ENCODE results near the gene GH2.

Gene GH2

GRCh38 chr17:63855185-63855584, 26.6 kb downstream of the GH2 start:
- no peaks in the 10 kb centered on the region for H3K36me3 ChIP-seq (ENCODE audit: insufficient read depth, low read length)
- H3K9me2 ChIP-seq (replicated peaks; ENCODE audit: low read depth, low read length): no peaks in the 10 kb centered on the region
- H3K4me3 ChIP-seq (ENCODE audit: low read length, poor library complexity, severe bottlenecking): no peak overlapping the region
- H4K20me1 ChIP-seq (ENCODE audit: insufficient read depth, low read length, poor library complexity, severe bottlenecking): no peaks in the 10 kb centered on the region
- H3K4me2 ChIP-seq (ENCODE audit: low read depth, low read length, poor library complexity, severe bottlenecking): no peak overlapping the region
- H3K79me2 ChIP-seq (ENCODE audit: insufficient read depth, low read length): no peaks in the 10 kb centered on the region
- no peak overlapping the region for H2AFZ ChIP-seq (ENCODE audit: low read length)
- no peaks in the 10 kb centered on the region for H3K4me1 ChIP-seq (ENCODE audit: insufficient read depth, low read length, poor library complexity, severe bottlenecking)
- H3K27me3 ChIP-seq (ENCODE audit: insufficient read depth, low read length, poor library complexity, severe bottlenecking): no peaks in the 10 kb centered on the region
- H3K9ac ChIP-seq (ENCODE audit: low read depth, low read length, poor library complexity, severe bottlenecking): no peak overlapping the region
- H3K9me3 ChIP-seq (ENCODE audit: insufficient read depth, low read depth, low read length): no peaks in the 10 kb centered on the region
- H3F3A ChIP-seq (ENCODE audit: low read depth): no peaks in the 10 kb centered on the region
- TF ChIP-seq EZH2phosphoT487 (IDR thresholded peaks at IDR 0.05; ENCODE audit: borderline replicate concordance) (no peak), CTCF (conservative IDR thresholded peaks at IDR 0.05; ENCODE audit: low read length) (no peak)

- Histone ChIP-seq H3K9me2 (replicated peaks; ENCODE audit: low read depth, low read length) (no peaks in the 10 kb centered on the region), H3F3A (ENCODE audit: low read depth) (no peaks in the 10 kb centered on the region), H3K4me2 (ENCODE audit: low read depth, low read length, poor library complexity, severe bottlenecking) (no peak overlapping the region), H3K79me2 (ENCODE audit: insufficient read depth, low read length) (no peaks in the 10 kb centered on the region), H3K36me3 (ENCODE audit: insufficient read depth, low read length) (no peaks in the 10 kb centered on the region), H2AFZ (ENCODE audit: low read length) (no peak overlapping the region), H3K9ac (ENCODE audit: low read depth, low read length, poor library complexity, severe bottlenecking) (no peak overlapping the region), H3K4me1 (ENCODE audit: insufficient read depth, low read length, poor library complexity, severe bottlenecking) (no peaks in the 10 kb centered on the region), H3K9me3 (ENCODE audit: insufficient read depth, low read depth, low read length) (no peaks in the 10 kb centered on the region), H4K20me1 (ENCODE audit: insufficient read depth, low read length, poor library complexity, severe bottlenecking) (no peaks in the 10 kb centered on the region), H3K4me3 (ENCODE audit: low read length, poor library complexity, severe bottlenecking) (no peak overlapping the region), H3K27me3 (ENCODE audit: insufficient read depth, low read length, poor library complexity, severe bottlenecking) (no peaks in the 10 kb centered on the region)
- TF ChIP-seq EZH2phosphoT487 (IDR thresholded peaks at IDR 0.05; ENCODE audit: borderline replicate concordance): no peak
- TF ChIP-seq CTCF (conservative IDR thresholded peaks at IDR 0.05; ENCODE audit: low read length): no peak
These were observed 27.0 kb downstream of the GH2 start for GRCh38 chr17:63854709-63855108.

GRCh38 chr17:63853260-63853659, 28.5 kb downstream of the GH2 start:
- no peaks in the 10 kb centered on the region for H3F3A ChIP-seq (ENCODE audit: low read depth)
- no peaks in the 10 kb centered on the region for H3K9me3 ChIP-seq (ENCODE audit: insufficient read depth, low read depth, low read length)
- no peaks in the 10 kb centered on the region for H3K4me1 ChIP-seq (ENCODE audit: insufficient read depth, low read length, poor library complexity, severe bottlenecking)
- no peaks in the 10 kb centered on the region for H3K79me2 ChIP-seq (ENCODE audit: insufficient read depth, low read length)
- no peak overlapping the region for H3K4me3 ChIP-seq (ENCODE audit: low read length, poor library complexity, severe bottlenecking)
- no peaks in the 10 kb centered on the region for H3K9me2 ChIP-seq (replicated peaks; ENCODE audit: low read depth, low read length)
- no peak for TF ChIP-seq EZH2phosphoT487 (IDR thresholded peaks at IDR 0.05; ENCODE audit: borderline replicate concordance)
- TF ChIP-seq CTCF (conservative IDR thresholded peaks at IDR 0.05; ENCODE audit: low read length): no peak
- no peaks in the 10 kb centered on the region for H4K20me1 ChIP-seq (ENCODE audit: insufficient read depth, low read length, poor library complexity, severe bottlenecking)
- H3K9ac ChIP-seq (ENCODE audit: low read depth, low read length, poor library complexity, severe bottlenecking): no peak overlapping the region
- no peak overlapping the region for H2AFZ ChIP-seq (ENCODE audit: low read length)
- no peak overlapping the region for H3K4me2 ChIP-seq (ENCODE audit: low read depth, low read length, poor library complexity, severe bottlenecking)
- no peaks in the 10 kb centered on the region for H3K36me3 ChIP-seq (ENCODE audit: insufficient read depth, low read length)
- no peaks in the 10 kb centered on the region for H3K27me3 ChIP-seq (ENCODE audit: insufficient read depth, low read length, poor library complexity, severe bottlenecking)
